C1 segment of cervical spinal cord (tissue), 14 donors: ENCODE results near the gene ASTN2.
"Not testable (repeated sequence)": the region's sequence is repeated elsewhere in the genome, so short reads cannot be mapped to it uniquely, and the experiment has no call there.

Experiments
- DNase-seq, 14 donors: peaks; one replicate each; lab custom pipeline; 2025; lab: John Stamatoyannopoulos, UW

Gene ASTN2

GRCh38 chr9:116466271-116467235 lies 948.3 kb downstream of the ASTN2 start:
- no peak for DNase-seq

GRCh38 chr9:116465576-116466270 lies 949.1 kb downstream of the ASTN2 start:
- no peak for DNase-seq

DNA sequence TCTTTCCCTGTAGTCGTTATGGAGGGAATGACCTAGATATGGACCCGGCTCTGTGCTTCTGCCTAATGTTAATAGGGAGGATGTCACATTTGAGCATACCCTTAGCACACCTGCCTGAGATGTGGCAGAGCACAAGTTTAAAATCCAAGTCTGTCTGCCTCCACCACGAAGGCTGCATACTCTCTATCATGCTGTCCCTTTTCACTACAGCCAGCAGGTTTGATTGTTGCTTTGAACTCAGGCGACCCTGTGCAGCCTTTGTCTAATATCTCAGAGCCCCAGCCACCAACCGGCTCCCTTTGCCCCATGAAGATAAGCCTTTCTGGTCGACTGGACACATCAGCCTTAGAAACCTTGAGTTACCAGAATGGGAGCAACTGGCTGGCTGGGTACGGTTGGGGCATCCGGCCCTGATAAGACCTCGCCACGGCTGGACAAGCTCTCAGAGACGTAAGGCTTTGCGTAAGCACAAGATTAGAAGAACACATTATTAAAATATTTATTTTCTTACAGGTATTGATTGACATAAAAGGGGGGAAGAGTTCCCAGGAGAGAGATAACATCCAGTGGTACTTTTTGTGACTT lies 949.8 kb downstream of the ASTN2 start:
- no peak for DNase-seq

GRCh38 chr9:116464423-116464822 lies 950.4 kb downstream of the ASTN2 start:
- DNase-seq = no peak

- DNase-seq = no peak
Measured at GRCh38 chr9:116461632-116462031, 953.2 kb downstream of the ASTN2 start.

DNA sequence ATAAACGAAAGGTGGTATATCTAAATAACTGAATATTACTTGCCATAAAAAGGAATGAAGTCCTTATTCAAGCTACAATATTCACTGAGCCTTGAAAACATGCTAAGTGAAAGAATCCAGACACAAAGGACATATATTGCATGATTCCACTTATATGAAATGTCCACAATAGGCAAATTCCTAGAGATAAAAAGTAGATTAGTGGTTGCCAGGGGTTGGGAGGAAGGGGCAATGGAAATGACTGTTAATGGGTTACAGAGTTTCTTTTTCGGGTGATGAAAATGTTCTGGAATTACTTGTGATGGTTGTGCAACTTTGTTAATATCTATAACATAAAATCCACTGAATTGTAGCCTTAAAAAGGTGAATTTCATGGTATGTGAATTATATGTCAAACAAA lies 954.8 kb downstream of the ASTN2 start:
- no peak for DNase-seq

- DNase-seq = no peak
Measured at GRCh38 chr9:116459576-116459975, 955.3 kb downstream of the ASTN2 start.

GRCh38 chr9:116456490-116457088 lies 958.3 kb downstream of the ASTN2 start:
- DNase-seq = no peak

- not testable (repeated sequence) for DNase-seq
Measured at GRCh38 chr9:116454539-116454938, 960.3 kb downstream of the ASTN2 start.

DNA sequence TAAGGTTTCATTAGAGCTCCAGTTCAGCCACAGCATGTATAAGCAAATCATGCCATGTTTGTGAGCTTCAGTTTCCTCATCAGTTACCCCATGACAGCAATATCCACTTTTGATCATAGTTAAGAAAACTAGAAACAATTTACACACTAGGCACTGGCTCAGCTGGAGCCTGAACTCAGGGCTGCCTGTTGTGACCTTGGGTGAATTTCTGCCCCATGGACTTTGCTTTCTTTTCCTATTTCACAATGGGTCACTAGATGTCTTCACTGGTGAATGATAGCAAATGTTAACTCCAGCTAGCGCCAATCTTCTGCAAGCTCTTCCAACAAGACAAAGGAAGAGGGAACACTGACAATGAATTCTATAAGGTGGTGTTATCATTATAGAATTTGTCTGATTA lies 961.1 kb downstream of the ASTN2 start:
- no peak for DNase-seq

DNA sequence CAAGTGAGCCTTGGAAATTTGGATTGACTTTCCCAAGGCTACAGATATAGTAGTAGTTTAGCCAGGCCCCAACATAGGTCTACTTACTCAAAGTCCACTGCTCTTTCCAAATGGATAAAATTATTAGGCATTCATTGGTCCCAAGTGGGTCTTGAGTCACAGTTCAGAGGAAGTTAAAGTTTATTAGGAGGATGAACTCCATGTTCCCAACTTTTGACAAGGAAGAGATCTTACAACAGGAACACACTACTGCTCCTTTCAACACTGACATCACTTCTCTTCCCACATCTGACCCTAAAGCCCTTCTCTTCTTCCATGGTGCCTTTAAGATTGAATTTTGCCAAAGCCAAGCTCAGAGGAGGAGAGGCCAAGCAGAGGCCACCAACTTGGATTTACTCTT lies 962.2 kb downstream of the ASTN2 start:
- DNase-seq = no peak

GRCh38 chr9:116452227-116452626 lies 962.6 kb downstream of the ASTN2 start:
- DNase-seq = no peak

DNA sequence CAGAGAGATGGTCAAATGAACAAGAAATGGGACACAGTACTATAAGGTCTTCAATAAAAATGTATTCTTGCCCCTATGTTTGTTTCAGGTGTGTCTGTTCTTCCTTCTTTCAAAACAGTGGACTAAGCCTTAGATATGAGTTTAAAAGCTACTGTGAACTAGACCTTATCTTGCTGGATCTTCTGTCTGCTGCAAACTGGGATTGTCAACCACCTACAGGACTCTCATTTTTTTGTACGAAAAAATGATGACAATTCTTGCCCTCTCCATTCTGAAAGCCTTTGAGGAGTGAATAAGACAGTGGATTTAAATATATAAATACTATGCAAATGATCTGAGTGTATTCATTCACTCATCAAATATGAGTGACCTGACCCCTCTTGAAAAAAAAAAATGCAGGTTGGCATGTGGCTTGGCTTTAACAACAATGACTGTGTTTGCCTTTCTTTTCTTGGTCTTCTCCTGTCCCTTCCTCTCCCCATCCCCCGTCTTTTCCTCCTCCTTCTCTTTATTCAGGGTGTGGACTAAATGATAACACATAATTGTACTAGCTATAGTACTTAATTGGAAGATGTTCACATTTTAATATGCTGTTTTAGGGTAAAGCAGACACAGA lies 963.2 kb downstream of the ASTN2 start:
- no peak for DNase-seq

GRCh38 chr9:116450378-116451139 lies 964.3 kb downstream of the ASTN2 start:
- no peak for DNase-seq

DNA sequence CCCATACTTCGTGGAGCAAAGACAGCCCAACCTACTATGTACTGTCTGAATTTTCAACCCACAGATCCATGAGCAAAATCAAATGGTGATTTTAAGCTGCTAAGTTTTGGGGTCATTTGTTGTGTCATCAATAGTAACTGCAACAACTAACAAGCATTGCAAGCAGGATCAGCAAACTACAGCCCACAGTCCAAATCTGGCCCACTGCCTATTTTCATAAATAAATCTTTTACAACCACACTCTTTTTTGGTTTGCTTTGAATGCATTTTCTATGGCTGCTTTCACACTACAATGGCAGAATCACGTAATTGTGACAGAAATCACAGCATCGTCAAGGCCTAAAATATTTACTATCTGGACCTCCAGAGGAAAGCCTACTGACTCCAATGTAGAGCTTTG lies 964.9 kb downstream of the ASTN2 start:
- no peak for DNase-seq

DNA sequence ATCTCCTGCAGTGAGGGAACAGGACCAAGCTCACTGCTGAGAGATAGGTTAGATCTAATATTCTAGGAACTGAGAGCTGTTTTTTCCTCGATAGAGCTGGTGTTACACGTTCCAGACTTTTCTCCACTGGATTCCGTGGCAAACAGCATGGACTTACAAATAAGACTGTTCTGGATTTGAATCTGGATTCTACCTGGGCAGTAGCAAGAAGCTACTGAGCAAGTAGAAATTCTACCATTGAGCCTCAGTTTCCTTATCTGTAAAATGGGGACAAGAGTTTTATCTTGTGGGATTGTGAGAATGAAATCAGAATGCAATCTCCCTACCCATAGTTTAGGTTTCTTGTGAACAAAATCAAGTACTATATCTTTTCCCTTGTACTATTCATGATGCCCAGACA lies 966.4 kb downstream of the ASTN2 start:
- no peak for DNase-seq

- DNase-seq = no peak
Measured at GRCh38 chr9:116447934-116448333, 966.9 kb downstream of the ASTN2 start.

DNA sequence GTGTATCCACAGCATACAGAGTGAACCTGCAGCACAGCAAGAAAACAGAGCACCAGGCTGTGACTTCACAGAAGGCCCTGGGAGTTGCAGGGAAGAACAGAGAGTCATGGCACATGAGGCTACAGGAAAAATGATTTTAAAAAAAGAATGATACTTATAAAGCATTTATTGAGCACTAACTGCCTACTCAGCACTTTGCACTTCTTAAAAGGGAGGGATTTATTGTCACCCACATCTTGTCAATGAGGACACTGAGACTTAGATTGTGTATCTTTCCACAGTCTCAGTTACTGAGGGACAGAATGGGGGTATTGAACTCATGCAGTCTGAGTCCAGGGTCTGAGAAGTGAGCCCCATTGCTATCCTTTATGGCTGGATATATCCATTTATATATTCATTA lies 972.3 kb downstream of the ASTN2 start:
- DNase-seq = no peak

GRCh38 chr9:116437411-116438370 lies 977.2 kb downstream of the ASTN2 start:
- DNase-seq = no peak

GRCh38 chr9:116436121-116436520 lies 978.7 kb downstream of the ASTN2 start:
- DNase-seq = no peak
